ENCODE measurements around the gene MRLN. TPM values are rescaled to one million over a fixed set of nuclear protein-coding genes. Genes with fewer than 3 reads are reported as not detected.
A peak's percentile ranks its signal among the peaks of the same experiment; 100 is the strongest.
"Not testable (repeated sequence)": the region's sequence is repeated elsewhere in the genome, so short reads cannot be mapped to it uniquely, and the experiment has no call there.

MRLN gene
- total and polyA plus RNA-seq, 12 donors, result 0.39 to 2.0 (median 0.64) TPM; not detected in 9

GRCh38 chr10:59792812-59793211, 39.6 kb upstream of the MRLN start:
- H3K36me3 ChIP-seq (replicated peaks in 1 of 2), result peaks cover 0 to 16% of the 10 kb centered on the region in 2 donors
- 87 to 92% (median 90%) methylated on average over 13 of the region's 13 CpGs for WGBS, 4 donors
- H3K9me3 ChIP-seq (replicated peaks in 1 of 3), result no peaks in the 10 kb centered on the region
- TF ChIP-seq POLR2A (IDR thresholded peaks at IDR 0.05) (no peak), CTCF (IDR thresholded peaks at IDR 0.05) (no peak)
- H3K27ac ChIP-seq, result peak overlapping the region in 1 of 5 donors; percentile 13
- peaks cover 11 to 12% of the 10 kb centered on the region in 2 donors for H3K4me1 ChIP-seq (replicated peaks in 1 of 2)
- no peak overlapping the region for H3K4me3 ChIP-seq
- H3K27me3 ChIP-seq, result no peaks in the 10 kb centered on the region
- no peak for DNase-seq
- intact Hi-C loops (cut with DNase I), result no loop called here

GRCh38 chr10:59791601-59792000, 38.3 kb upstream of the MRLN start:
- WGBS, 4 donors, result 66 to 71% (median 68%) methylated on average over 2 of the region's 2 CpGs
- no peak for TF ChIP-seq CTCF (IDR thresholded peaks at IDR 0.05)
- no peak overlapping the region for H3K27ac ChIP-seq

GRCh38 chr10:59790080-59790479, 36.8 kb upstream of the MRLN start:
- H3K36me3 ChIP-seq (replicated peaks in 1 of 2), result peaks cover 0 to 16% of the 10 kb centered on the region in 2 donors
- 48 to 50% (median 50%) methylated on average over 2 of the region's 2 CpGs; no CpG with 5 or more reads in 1 of the 4 donors for WGBS, 4 donors

More at GRCh38 chr10:59791601-59792000, 38.3 kb upstream of the MRLN start:
- Histone ChIP-seq H3K27me3 (no peaks in the 10 kb centered on the region), H3K9me3 (replicated peaks in 1 of 3) (no peaks in the 10 kb centered on the region), H3K36me3 (replicated peaks in 1 of 2) (peaks cover 0 to 16% of the 10 kb centered on the region in 2 donors), H3K4me3 (no peak overlapping the region), H3K4me1 (replicated peaks in 1 of 2) (peaks cover 11 to 12% of the 10 kb centered on the region in 2 donors)
- DNase-seq, result no peak
- intact Hi-C loops (cut with DNase I), result no loop called here

GRCh38 chr10:59788914-59789313, 35.7 kb upstream of the MRLN start:
- H3K4me3 ChIP-seq; intact Hi-C loops (cut with DNase I); H3K27me3 ChIP-seq; H3K9me3 ChIP-seq (replicated peaks in 1 of 3): not testable (repeated sequence)
- Histone ChIP-seq H3K4me1 (replicated peaks in 1 of 2) (peaks cover 4 to 12% of the 10 kb centered on the region in 2 donors), H3K36me3 (replicated peaks in 1 of 2) (peaks cover 0 to 16% of the 10 kb centered on the region in 2 donors), H3K27ac (peak overlapping the region in 3 of 5 donors; percentile 14 to 35 (median 35))
- 37 to 47% (median 44%) methylated on average over 5 of the region's 5 CpGs for WGBS, 4 donors
- peak in 2 of 7 donors; percentile 41 to 43 for DNase-seq

More at GRCh38 chr10:59790080-59790479, 36.8 kb upstream of the MRLN start:
- H3K4me3 ChIP-seq; H3K9me3 ChIP-seq (replicated peaks in 1 of 3); H3K27ac ChIP-seq; DNase-seq; H3K27me3 ChIP-seq; intact Hi-C loops (cut with DNase I): not testable (repeated sequence)
- peaks cover 11 to 12% of the 10 kb centered on the region in 2 donors for H3K4me1 ChIP-seq (replicated peaks in 1 of 2)

- DNase-seq, result not testable (repeated sequence)
- 87 to 96% (median 91%) methylated on average over 7 of the region's 7 CpGs for WGBS, 4 donors
Measured at GRCh38 chr10:59787032-59787431, 33.8 kb upstream of the MRLN start.

GRCh38 chr10:59785476-59785875, 32.2 kb upstream of the MRLN start:
- H3K36me3 ChIP-seq (replicated peaks in 1 of 2); H3K4me1 ChIP-seq (replicated peaks in 1 of 2); H3K27ac ChIP-seq; DNase-seq; intact Hi-C loops (cut with DNase I); H3K9me3 ChIP-seq (replicated peaks in 1 of 3); H3K27me3 ChIP-seq; H3K4me3 ChIP-seq: not testable (repeated sequence)
- 100% methylated on average over 1 to 3 of the region's 3 CpGs for WGBS, 4 donors

More at GRCh38 chr10:59787032-59787431, 33.8 kb upstream of the MRLN start:
- H3K4me3 ChIP-seq; H3K9me3 ChIP-seq (replicated peaks in 1 of 3); H3K27me3 ChIP-seq; H3K4me1 ChIP-seq (replicated peaks in 1 of 2); intact Hi-C loops (cut with DNase I); H3K36me3 ChIP-seq (replicated peaks in 1 of 2); H3K27ac ChIP-seq: not testable (repeated sequence)

Measured in adrenal gland (tissue), 12 donors.